ENCODE measurements around the gene RECK.
A peak's percentile ranks its signal among the peaks of the same experiment; 100 is the strongest.
"Not testable (repeated sequence)": the region's sequence is repeated elsewhere in the genome, so short reads cannot be mapped to it uniquely, and the experiment has no call there.

Gene RECK

DNA sequence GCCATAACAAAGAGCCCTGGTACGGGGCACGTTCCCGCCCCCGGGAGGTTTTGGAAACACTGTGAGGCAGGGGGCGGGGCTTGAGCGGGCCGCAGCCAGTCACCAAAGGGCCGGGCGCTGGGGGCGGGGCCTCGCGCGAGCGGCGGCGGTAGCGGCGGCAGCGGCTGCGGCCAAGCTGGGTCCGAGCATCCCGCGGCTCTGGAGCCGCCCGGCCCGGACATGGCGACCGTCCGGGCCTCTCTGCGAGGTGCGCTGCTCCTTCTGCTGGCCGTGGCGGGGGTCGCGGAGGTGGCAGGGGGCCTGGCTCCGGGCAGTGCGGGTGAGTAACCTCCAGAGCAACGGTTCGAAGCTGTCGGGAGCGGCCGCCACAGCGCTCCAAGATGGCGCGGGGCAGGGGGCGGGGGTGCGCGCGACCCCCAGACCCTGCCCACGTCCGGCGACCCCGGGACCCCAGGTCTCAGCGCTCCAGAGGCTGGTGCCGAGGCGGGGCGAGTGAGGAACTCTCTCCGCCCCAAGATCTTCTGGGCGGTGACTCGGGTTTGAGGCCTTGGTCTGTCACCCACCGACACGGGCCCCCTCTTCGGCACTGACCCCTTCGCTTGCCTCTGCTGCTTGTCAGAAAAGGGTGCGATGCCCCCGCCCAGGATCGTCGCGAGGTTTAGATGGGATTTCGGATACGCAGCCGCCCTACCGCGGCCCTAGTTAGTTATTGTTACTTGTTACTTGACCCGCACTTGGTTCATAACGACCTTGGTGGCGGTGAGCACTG lies at the start of gene RECK:
RECK (plus strand) TSS at position 134 of the 769 bp plus-strand sequence; CDS start at position 220, 86 bp downstream.
- peak; percentile 79 for DNase-seq (ENCODE audit: low spot score)

DNA sequence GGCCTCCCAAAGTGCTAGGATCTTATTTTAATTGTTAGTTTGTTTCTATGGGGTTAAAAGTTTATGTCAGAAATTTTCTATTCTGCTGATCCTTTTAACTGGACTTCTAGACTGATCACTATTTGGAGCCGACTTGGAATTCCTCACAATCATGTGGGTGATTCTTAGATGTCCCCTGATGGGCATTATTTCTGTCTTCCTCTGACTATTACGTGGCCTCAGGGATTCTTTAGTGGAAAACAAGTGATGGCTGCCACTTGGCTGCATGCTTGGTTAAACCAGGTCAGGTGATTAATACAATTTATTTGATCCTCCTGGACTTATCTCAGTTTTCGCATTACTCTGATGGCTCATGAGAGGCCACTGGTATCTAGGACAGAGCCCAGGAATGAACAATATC lies 46.6 kb upstream of the RECK start:
- no peak for DNase-seq (ENCODE audit: low spot score)

- DNase-seq (ENCODE audit: low spot score) = not testable (repeated sequence)
These were observed 43.6 kb upstream of the RECK start for GRCh38 chr9:35993136-35993535.

DNA sequence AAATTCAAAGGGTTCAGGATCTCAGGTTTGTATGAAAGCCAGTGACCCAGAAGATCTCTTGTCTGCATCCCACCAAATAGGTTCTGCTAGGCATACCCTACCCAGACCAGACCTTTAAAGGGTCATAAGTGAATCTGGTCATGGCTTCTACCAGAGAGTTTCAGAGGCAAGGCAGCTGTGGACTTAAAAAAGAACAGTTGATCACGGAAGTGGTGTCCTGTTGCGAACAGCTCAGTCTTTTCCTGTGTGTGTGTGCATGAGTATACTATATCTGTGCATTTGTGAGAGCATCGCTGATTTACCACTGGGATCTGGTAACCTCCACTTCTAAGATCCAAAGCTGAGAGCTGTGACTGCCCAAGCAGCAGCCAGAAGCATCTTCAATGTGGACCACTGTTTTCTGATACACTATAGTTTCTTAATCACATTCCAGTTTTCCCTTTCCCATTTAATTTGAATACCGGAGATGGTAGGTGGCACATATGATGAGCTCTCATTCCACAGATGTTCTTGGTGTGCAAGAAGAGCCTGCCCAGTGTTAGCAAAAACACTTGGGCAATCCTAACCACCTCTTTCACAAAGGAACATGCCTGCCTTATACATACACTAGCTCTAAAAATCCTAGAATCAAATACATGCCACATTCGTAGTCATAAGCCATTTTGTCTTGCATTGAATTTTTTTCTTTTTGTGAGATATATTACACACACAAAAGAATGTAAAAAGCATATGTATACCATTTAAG lies 42.6 kb upstream of the RECK start:
- no peak for DNase-seq (ENCODE audit: low spot score)

GRCh38 chr9:35994959-35995358 lies 41.8 kb upstream of the RECK start:
- DNase-seq (ENCODE audit: low spot score) = no peak

- DNase-seq (ENCODE audit: low spot score) = no peak
These were observed 40.2 kb upstream of the RECK start for GRCh38 chr9:35996358-35996970.

GRCh38 chr9:35997016-35997415 lies 39.7 kb upstream of the RECK start:
- not testable (repeated sequence) for DNase-seq (ENCODE audit: low spot score)

DNA sequence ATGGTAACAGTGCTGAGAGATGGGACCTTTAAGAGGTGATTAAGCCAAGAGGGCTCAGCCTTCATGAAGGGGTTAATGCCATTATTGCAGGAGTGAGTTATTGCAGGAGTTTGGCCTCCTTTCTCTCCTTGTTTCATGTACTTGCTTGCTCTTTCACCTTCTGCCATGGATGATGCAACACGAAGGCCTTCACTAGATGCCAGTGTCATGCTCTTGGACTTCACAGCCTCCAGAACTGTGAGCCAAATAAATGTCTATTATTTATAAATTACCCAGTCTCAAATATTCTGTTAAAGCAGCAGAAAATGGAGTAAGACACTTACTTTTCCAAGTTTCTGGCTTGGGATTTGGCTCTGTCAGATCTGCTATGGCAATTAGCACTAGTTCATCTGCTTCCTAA lies 38.4 kb upstream of the RECK start:
- DNase-seq (ENCODE audit: low spot score) = no peak

GRCh38 chr9:36005891-36006290 lies 30.8 kb upstream of the RECK start:
- no peak for DNase-seq (ENCODE audit: low spot score)

GRCh38 chr9:36006549-36007315 lies 30.0 kb upstream of the RECK start:
- no peak for DNase-seq (ENCODE audit: low spot score)

DNA sequence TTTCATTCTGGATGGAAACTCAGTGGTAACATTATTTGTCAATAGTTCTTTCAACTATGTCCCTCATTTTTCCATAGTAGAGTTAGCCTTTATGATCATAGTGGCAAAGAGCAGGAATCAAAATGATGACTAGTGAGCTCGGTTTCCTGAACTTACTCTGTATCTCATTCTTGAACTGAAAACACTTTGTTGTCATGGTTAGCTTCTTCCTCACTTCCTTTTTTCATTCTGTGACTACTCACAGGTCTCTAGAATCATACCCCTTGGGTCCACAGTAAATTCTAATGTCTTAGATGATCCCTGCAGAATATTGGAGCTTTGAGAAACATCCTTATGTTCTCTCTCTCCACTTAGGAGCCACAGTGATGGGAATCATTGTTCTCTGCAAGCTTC lies 29.4 kb upstream of the RECK start:
- no peak for DNase-seq (ENCODE audit: low spot score)

DNA sequence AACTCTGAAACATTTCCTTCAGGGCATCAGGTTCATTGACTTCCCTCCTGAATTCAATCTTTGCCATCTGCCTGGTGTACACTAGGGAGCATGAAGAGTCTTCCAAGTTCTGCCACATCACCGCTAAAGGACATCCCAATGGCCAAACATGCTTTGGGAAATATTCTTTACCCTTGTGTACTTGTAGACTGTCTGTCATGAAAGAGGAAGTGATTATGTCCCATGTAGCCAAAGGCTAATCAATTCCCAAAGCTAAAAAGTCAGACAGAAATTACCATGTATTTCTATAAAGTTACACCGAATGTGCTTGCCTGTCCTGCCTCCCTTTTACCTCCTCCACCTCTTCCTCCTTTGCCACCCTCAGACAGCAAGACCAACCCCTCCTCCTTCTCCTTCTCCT lies 28.9 kb upstream of the RECK start:
- DNase-seq (ENCODE audit: low spot score) = no peak

DNA sequence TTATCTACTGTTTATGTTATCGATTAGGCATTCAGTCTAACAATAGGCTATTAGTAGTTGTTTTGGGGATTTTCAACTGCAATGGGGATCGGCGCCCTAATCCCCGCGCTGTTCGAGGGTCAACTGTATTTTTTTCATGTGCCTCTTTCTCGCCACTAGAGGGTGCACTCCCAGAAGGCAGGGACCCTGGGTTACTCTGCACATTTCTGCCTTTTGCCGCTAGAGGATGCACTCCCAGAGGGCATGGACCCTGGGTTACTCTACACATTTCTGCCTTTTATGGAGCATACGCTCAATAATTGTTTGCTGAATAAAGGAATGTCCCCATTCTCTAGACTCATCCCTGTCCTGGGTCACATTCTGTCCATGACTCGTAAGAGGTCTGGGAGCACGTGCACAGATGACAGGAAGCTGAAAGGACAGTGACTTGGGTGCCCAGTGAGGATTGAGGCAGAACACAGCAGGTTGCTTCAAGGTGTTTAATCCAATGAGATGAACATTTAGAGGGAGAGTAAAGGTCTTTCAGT lies 27.9 kb upstream of the RECK start:
- DNase-seq (ENCODE audit: low spot score) = peak; percentile 67

GRCh38 chr9:36011379-36011778 lies 25.3 kb upstream of the RECK start:
- no peak for DNase-seq (ENCODE audit: low spot score)

GRCh38 chr9:36017278-36017677 lies 19.4 kb upstream of the RECK start:
- no peak for DNase-seq (ENCODE audit: low spot score)

GRCh38 chr9:36018129-36018528 lies 18.6 kb upstream of the RECK start:
- DNase-seq (ENCODE audit: low spot score) = no peak

DNA sequence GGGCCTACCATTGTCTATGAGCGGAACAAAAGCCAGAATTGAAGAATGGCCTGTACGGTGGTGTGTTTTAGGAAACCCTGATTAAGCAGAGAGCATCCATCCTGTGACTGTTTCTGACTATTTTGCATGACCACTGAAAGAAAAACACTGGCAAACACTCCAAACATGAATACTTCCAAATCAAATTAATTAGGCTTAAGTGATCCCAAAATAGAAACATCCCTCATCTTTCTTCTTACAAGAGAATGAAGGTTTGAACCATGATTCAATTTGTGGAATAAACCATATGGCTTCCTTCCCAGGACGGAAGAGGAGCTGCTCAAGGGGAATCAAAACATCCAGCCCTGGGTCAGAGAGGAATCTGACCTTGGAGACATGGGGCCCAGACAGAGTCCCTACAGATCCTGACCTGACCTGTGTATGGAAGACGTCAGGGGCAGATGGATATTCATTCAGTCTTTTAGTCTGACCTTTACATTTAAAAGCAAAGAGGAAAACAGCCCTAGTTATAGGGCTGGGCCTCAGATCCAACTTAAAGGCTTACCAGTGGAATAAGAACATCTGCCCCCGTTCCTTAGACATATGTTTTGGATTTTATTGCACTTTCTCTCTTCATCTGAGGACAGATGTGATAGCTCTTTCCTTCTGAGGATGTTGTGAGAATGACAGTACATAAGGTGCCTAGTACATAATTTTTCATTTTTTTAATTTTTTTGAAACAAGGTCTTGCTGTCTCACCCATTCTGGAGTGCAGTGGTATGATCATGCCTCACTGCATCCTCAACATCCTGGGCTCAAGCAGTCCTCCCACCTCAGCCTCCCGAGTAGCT lies 17.6 kb upstream of the RECK start:
- DNase-seq (ENCODE audit: low spot score) = no peak

DNA sequence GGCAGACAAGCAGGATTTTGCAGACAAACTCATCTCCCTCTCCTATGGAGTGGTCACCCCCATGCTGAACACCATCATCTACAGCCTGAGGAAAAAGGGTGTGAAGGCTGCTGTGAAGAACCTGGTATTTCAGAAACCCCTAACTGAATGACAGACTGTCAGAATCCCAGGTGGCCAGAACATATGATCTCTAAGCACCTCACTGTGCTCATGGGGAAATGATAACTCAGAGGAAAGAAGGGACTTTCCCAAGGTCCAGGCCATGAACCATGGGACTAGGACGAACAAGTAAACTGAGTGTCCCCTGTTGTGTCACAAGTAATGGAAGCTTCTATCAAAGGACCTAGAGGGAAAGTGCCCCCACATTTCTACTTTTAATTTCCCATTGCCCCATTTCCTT lies 14.7 kb upstream of the RECK start:
- DNase-seq (ENCODE audit: low spot score) = no peak

DNA sequence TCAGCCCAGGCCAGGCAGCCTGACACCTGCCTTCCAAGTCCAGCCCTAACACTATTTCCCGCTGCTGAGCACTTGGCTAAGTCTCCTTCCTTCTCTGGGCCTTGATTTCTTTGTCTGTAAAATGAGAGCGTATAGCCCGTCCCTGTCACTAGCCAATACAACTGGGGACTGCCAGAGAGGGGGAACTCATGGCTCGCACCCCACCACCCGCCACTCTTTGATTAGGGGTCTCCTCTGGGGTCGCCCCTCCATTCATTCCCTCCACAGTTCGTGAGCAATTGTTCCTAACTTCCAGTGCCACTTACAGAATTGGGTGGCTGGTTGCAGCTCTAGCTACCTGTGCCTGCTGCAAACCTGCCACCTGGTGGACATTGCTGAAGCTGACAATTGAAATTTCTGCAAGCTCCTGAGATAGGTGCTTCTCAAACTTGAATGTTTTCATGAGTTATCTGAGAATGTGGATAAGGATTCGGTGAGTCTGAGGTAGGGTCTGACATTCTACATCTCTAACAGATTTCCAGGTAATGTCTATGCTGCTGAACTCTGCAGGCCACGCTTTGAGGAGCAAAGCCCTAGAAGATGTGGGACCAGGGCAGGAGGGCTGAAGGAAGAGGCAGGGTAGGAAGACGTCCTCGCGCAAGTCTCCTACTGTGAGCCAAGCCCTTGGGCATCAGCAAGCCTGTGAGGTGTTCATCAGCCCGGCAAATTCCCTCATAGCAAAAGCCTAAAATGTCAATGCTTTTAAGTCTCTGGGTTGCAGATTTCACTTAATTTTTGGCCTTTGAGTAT lies 13.3 kb upstream of the RECK start:
- peak; percentile 63 for DNase-seq (ENCODE audit: low spot score)

- DNase-seq (ENCODE audit: low spot score) = no peak
These were observed 11.0 kb upstream of the RECK start for GRCh38 chr9:36025746-36026145.

Data from CD4-positive, alpha-beta T cell treated with Interleukin-15 for 4 hours (primary cell).